ENCODE measurements around the gene ZEB2. TPM values are rescaled to one million over a fixed set of nuclear protein-coding genes. Genes with fewer than 3 reads are reported as not detected.

The ZEB2 gene
- total RNA-seq, 1 donor from 2014 or later, result 0.26 TPM

DNA sequence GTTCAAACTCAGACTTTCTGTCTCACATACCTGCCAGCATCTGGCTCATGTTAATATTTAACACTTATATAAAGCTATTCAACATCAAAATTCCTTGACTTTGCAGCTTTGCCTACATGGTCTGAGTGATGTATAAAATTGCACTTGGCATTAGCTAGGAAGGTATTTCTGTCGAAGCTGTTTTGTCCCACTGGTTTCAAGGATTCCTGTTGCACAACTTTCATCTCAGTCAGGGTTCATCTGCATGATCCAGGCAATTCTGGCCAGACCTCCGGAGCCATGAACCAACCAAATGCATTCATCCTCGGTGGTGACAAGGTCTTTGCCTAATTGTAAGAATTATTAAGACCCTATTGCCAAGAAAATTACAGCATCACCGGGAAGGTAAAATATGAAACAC lies 185.4 kb downstream of the ZEB2 start:
- H3K4me3 ChIP-seq (ENCODE audit: low read depth, low read length), result no peak overlapping the region
- TF ChIP-seq, protein P1, sequence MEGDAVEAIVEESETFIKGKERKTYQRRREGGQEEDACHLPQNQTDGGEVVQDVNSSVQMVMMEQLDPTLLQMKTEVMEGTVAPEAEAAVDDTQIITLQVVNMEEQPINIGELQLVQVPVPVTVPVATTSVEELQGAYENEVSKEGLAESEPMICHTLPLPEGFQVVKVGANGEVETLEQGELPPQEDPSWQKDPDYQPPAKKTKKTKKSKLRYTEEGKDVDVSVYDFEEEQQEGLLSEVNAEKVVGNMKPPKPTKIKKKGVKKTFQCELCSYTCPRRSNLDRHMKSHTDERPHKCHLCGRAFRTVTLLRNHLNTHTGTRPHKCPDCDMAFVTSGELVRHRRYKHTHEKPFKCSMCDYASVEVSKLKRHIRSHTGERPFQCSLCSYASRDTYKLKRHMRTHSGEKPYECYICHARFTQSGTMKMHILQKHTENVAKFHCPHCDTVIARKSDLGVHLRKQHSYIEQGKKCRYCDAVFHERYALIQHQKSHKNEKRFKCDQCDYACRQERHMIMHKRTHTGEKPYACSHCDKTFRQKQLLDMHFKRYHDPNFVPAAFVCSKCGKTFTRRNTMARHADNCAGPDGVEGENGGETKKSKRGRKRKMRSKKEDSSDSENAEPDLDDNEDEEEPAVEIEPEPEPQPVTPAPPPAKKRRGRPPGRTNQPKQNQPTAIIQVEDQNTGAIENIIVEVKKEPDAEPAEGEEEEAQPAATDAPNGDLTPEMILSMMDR (IDR thresholded peaks at IDR 0.05; ENCODE audit: insufficient read depth, low read length, severe bottlenecking), result no peak
- H3K27me3 ChIP-seq (ENCODE audit: control insufficient read depth, insufficient read depth, low read length), result no peaks in the 10 kb centered on the region
- no peaks in the 10 kb centered on the region for H3K36me3 ChIP-seq (ENCODE audit: control insufficient read depth, insufficient read depth, low read length)
- FAIRE-seq, result no peak
- no peak for DNase-seq (ENCODE audit: low read depth)

All from bronchial epithelial cell (primary cell).